OCI-LY7 (cell line): Measurements from ENCODE around the gene KIAA1210.

Source experiments
- EZH2phosphoT487 ChIP-seq: fragments of 200-600 bp; sonication (generic); IDR thresholded peaks from 2 replicates; pipeline ENCODE4 v1.6.1; 2018; ENCODE audit warnings: low read depth, borderline replicate concordance, mild to moderate bottlenecking, mixed run types, antibody characterized with exemption, low read length, moderate library complexity, mixed read lengths
- TF ChIP-seq, protein P1 (sequence below): fragments of 200-600 bp; sonication (generic); conservative IDR thresholded peaks from 2 replicates; pipeline ENCODE4 v1.5.1; 2014; ENCODE audit warnings: mild to moderate bottlenecking, antibody characterized with exemption, low read length, moderate library complexity, mixed read lengths

DNA sequence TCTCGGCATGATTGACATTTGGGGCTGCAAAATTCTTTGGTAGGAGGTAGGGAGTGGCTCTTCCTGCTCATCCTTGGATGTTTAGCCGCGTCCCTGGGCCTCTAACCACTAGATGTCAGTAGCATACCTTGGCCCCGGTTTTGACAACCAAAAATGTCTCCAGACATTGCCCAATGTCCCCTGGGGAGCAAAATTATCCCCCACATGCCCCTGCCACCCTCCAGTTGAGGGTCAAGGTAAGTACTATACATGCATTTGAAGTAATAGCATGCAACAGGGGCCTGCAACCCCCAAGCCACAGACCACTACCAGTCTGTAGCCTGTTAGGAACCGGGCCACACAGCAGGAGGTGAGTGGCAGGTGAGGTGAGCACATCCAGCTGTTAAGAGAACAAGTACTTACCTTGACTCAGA lies 17.6 kb upstream of the KIAA1210 start:
- TF ChIP-seq, protein P1, sequence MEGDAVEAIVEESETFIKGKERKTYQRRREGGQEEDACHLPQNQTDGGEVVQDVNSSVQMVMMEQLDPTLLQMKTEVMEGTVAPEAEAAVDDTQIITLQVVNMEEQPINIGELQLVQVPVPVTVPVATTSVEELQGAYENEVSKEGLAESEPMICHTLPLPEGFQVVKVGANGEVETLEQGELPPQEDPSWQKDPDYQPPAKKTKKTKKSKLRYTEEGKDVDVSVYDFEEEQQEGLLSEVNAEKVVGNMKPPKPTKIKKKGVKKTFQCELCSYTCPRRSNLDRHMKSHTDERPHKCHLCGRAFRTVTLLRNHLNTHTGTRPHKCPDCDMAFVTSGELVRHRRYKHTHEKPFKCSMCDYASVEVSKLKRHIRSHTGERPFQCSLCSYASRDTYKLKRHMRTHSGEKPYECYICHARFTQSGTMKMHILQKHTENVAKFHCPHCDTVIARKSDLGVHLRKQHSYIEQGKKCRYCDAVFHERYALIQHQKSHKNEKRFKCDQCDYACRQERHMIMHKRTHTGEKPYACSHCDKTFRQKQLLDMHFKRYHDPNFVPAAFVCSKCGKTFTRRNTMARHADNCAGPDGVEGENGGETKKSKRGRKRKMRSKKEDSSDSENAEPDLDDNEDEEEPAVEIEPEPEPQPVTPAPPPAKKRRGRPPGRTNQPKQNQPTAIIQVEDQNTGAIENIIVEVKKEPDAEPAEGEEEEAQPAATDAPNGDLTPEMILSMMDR, result peak; percentile 47
- TF ChIP-seq EZH2phosphoT487, result no peak
